Mucosa of gallbladder (tissue), 1 donor: Measurements from ENCODE around the gene HSDL2. TPM values are rescaled to one million over a fixed set of nuclear protein-coding genes. Genes with fewer than 3 reads are reported as not detected.
"Not testable (repeated sequence)": the region's sequence is repeated elsewhere in the genome, so short reads cannot be mapped to it uniquely, and the experiment has no call there.

Experiments used
- DNase-seq: peaks from one replicate; pipeline ENCODE4 v3.0.0-alpha.2; 2020; ENCODE audit warnings: low spot score
- total RNA-seq: library from RNA; stranded (reverse); gene quantifications from one replicate; pipeline ENCODE4 v1.2.1, GENCODE V29; 2021
- donor health status: DM: no; HTN: no; CAD: no.

Gene HSDL2
- 40.3 TPM for total RNA-seq

- no peak for DNase-seq
Observed at GRCh38 chr9:112380102-112380824, at the start of gene HSDL2. TSS of gene HSDL2 (plus strand) at chr9:112380108. CDS start at chr9:112380164, 56 bp downstream.

- DNase-seq: no peak
Observed at GRCh38 chr9:112331674-112331952, 48.3 kb upstream of the HSDL2 start.

GRCh38 chr9:112332214-112332613, 47.7 kb upstream of the HSDL2 start:
- no peak for DNase-seq

- no peak for DNase-seq
Observed at GRCh38 chr9:112332674-112332976, 47.3 kb upstream of the HSDL2 start.

GRCh38 chr9:112332977-112333638, 46.8 kb upstream of the HSDL2 start, which contains the start of gene PTBP3:
TSS of gene PTBP3 (minus strand) at chr9:112333619. CDS start at chr9:112297865, 35,754 bp downstream.
- peak; percentile 72 for DNase-seq

GRCh38 chr9:112333639-112334431, 46.1 kb upstream of the HSDL2 start:
- DNase-seq: peak; percentile 95

GRCh38 chr9:112334432-112334841, 45.5 kb upstream of the HSDL2 start:
- no peak for DNase-seq

- DNase-seq: peak; percentile 24
Observed at GRCh38 chr9:112337547-112337946, 42.4 kb upstream of the HSDL2 start.

GRCh38 chr9:112338561-112338960, 41.3 kb upstream of the HSDL2 start:
- DNase-seq: no peak

- DNase-seq: no peak
Observed at GRCh38 chr9:112339886-112340285, 40.0 kb upstream of the HSDL2 start.

- DNase-seq: no peak
Observed at GRCh38 chr9:112341730-112342129, 38.2 kb upstream of the HSDL2 start.

- peak; percentile 83 for DNase-seq
Observed at GRCh38 chr9:112348257-112349007, 31.5 kb upstream of the HSDL2 start.

- DNase-seq: no peak
Observed at GRCh38 chr9:112349008-112349333, 30.9 kb upstream of the HSDL2 start.

- no peak for DNase-seq
Observed at GRCh38 chr9:112351184-112351583, 28.7 kb upstream of the HSDL2 start.

GRCh38 chr9:112352209-112352608, 27.7 kb upstream of the HSDL2 start:
- no peak for DNase-seq

- DNase-seq: no peak
Observed at GRCh38 chr9:112354081-112354743, 25.7 kb upstream of the HSDL2 start.

- DNase-seq: no peak
Observed at GRCh38 chr9:112355427-112355897, 24.4 kb upstream of the HSDL2 start.

- DNase-seq: no peak
Observed at GRCh38 chr9:112360047-112360804, 19.7 kb upstream of the HSDL2 start.

GRCh38 chr9:112361601-112362000, 18.3 kb upstream of the HSDL2 start:
- no peak for DNase-seq

GRCh38 chr9:112364761-112365160, 15.1 kb upstream of the HSDL2 start:
- no peak for DNase-seq

- DNase-seq: not testable (repeated sequence)
Observed at GRCh38 chr9:112365257-112365656, 14.7 kb upstream of the HSDL2 start.
